ENCODE data around the gene SEC16A. TPM values are rescaled to one million over a fixed set of nuclear protein-coding genes. Genes with fewer than 3 reads are reported as not detected.

Gene SEC16A
- total and polyA plus RNA-seq, 4 donors: 21.7 to 96.1 (median 66.0) TPM

- peaks cover 0 to 36% (median 17%) of the 10 kb centered on the region in 4 donors for H3K36me3 ChIP-seq (ENCODE audit: control insufficient read depth in 4 of 4, insufficient read depth in 3 of 4, low read depth in 1 of 4, low read length in 3 of 4)
- no peaks in the 10 kb centered on the region for H3K9me3 ChIP-seq (ENCODE audit: control insufficient read depth in 4 of 4, low read length in 3 of 4)
- H3K27ac ChIP-seq (ENCODE audit: low read depth in 1 of 2, low read length in 2 of 2): peak overlapping the region; percentile 78 to 84
- H3K27me3 ChIP-seq (ENCODE audit: control insufficient read depth in 4 of 4, insufficient read depth in 4 of 4, low read length in 3 of 4): no peaks in the 10 kb centered on the region
- TF ChIP-seq FOXA1 (IDR thresholded peaks at IDR 0.05) (peak; percentile 45), JUND (IDR thresholded peaks at IDR 0.05) (peak in 1 of 2 donors; percentile 47), YY1 (IDR thresholded peaks at IDR 0.05) (peak; percentile 78), TAF1 (conservative IDR thresholded peaks at IDR 0.05) (no peak), RAD21 (IDR thresholded peaks at IDR 0.05) (peak in 1 of 2 donors; percentile 52), MAX (IDR thresholded peaks at IDR 0.05) (peak; percentile 80), FOXA2 (IDR thresholded peaks at IDR 0.05) (peak; percentile 31), EGR1 (IDR thresholded peaks at IDR 0.05; ENCODE audit: low read depth in 2 of 2) (peak in 1 of 2 donors; percentile 86), GABPA (IDR thresholded peaks at IDR 0.05 in 1 of 2, conservative IDR thresholded peaks at IDR 0.05 in 1 of 2) (peak in 1 of 2 donors; percentile 79), HNF4A (conservative IDR thresholded peaks at IDR 0.05) (peak; percentile 88 to 97), HNF4G (IDR thresholded peaks at IDR 0.05) (no peak), SP1 (IDR thresholded peaks at IDR 0.05) (peak; percentile 83), RXRA (IDR thresholded peaks at IDR 0.05) (peak; percentile 76 to 89)
- TF ChIP-seq, protein P1, sequence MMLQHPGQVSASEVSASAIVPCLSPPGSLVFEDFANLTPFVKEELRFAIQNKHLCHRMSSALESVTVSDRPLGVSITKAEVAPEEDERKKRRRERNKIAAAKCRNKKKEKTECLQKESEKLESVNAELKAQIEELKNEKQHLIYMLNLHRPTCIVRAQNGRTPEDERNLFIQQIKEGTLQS (IDR thresholded peaks at IDR 0.05): no peak
- TF ChIP-seq, protein P2, sequence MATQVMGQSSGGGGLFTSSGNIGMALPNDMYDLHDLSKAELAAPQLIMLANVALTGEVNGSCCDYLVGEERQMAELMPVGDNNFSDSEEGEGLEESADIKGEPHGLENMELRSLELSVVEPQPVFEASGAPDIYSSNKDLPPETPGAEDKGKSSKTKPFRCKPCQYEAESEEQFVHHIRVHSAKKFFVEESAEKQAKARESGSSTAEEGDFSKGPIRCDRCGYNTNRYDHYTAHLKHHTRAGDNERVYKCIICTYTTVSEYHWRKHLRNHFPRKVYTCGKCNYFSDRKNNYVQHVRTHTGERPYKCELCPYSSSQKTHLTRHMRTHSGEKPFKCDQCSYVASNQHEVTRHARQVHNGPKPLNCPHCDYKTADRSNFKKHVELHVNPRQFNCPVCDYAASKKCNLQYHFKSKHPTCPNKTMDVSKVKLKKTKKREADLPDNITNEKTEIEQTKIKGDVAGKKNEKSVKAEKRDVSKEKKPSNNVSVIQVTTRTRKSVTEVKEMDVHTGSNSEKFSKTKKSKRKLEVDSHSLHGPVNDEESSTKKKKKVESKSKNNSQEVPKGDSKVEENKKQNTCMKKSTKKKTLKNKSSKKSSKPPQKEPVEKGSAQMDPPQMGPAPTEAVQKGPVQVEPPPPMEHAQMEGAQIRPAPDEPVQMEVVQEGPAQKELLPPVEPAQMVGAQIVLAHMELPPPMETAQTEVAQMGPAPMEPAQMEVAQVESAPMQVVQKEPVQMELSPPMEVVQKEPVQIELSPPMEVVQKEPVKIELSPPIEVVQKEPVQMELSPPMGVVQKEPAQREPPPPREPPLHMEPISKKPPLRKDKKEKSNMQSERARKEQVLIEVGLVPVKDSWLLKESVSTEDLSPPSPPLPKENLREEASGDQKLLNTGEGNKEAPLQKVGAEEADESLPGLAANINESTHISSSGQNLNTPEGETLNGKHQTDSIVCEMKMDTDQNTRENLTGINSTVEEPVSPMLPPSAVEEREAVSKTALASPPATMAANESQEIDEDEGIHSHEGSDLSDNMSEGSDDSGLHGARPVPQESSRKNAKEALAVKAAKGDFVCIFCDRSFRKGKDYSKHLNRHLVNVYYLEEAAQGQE (IDR thresholded peaks at IDR 0.05): peak; percentile 63
- no peak for DNase-seq (ENCODE audit: low spot score)
- H3K9ac ChIP-seq (ENCODE audit: low read depth in 1 of 2, low read length in 2 of 2): peak overlapping the region in 1 of 2 donors; percentile 2
- WGBS: 45% methylated on average over 26 of the region's 26 CpGs
- H3K4me1 ChIP-seq (ENCODE audit: control insufficient read depth in 4 of 4, insufficient read depth in 4 of 4, low read length in 3 of 4): peaks cover 10 to 52% (median 38%) of the 10 kb centered on the region in 4 donors
- no peak overlapping the region for H3K4me3 ChIP-seq (ENCODE audit: low read depth in 1 of 3, low read length in 3 of 3)
Measured at GRCh38 chr9:136395345-136396218, 87.3 kb downstream of the SEC16A start.

DNA sequence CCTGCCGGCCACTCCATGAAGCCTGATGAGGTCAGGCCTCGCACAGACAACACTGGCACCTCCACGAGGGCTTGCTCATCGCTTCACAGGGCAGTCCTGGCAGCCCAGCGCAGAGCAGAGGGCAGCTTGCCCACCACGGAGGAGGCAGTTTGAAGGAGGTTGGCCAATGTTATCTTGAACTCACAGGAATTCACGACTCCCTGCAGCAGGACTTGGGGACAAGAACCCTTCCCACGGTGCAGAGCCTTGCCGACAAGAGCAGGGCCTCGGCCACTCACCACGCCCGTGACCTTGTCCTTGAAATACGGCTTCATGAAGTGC lies 87.9 kb downstream of the SEC16A start:
- peaks cover 10 to 47% (median 34%) of the 10 kb centered on the region in 4 donors for H3K4me1 ChIP-seq (ENCODE audit: control insufficient read depth in 4 of 4, insufficient read depth in 4 of 4, low read length in 3 of 4)
- H3K27me3 ChIP-seq (ENCODE audit: control insufficient read depth in 4 of 4, insufficient read depth in 4 of 4, low read length in 3 of 4): no peaks in the 10 kb centered on the region
- DNase-seq (ENCODE audit: low spot score): no peak
- H3K27ac ChIP-seq (ENCODE audit: low read depth in 1 of 2, low read length in 2 of 2): peak overlapping the region in 1 of 2 donors; percentile 78
- H3K9ac ChIP-seq (ENCODE audit: low read depth in 1 of 2, low read length in 2 of 2): no peak overlapping the region
- H3K9me3 ChIP-seq (ENCODE audit: control insufficient read depth in 4 of 4, low read length in 3 of 4): no peaks in the 10 kb centered on the region
- no peak overlapping the region for H3K4me3 ChIP-seq (ENCODE audit: low read depth in 1 of 3, low read length in 3 of 3)
- WGBS: 89% methylated on average over 13 of the region's 13 CpGs
- TF ChIP-seq HNF4G (IDR thresholded peaks at IDR 0.05) (no peak), GABPA (IDR thresholded peaks at IDR 0.05 in 1 of 2, conservative IDR thresholded peaks at IDR 0.05 in 1 of 2) (no peak)
- H3K36me3 ChIP-seq (ENCODE audit: control insufficient read depth in 4 of 4, insufficient read depth in 3 of 4, low read depth in 1 of 4, low read length in 3 of 4): peaks cover 0 to 37% (median 18%) of the 10 kb centered on the region in 4 donors

All from liver (tissue), 9 donors.